Activated CD8-positive, alpha-beta T cell treated with anti-CD3 and anti-CD28 coated beads for 36 hours (primary cell): ENCODE data around the gene VTI1A. TPM values are rescaled to one million over a fixed set of nuclear protein-coding genes. Genes with fewer than 3 reads are reported as not detected.

Source experiments
- ATAC-seq: fragments of 200-7000 bp; cut with Tn5 transposase; one replicate; pipeline ENCODE4 v1.10.0; 2021; ENCODE audit warnings: mild to moderate bottlenecking, moderate library complexity
- CTCF ChIA-PET: fragments of 350-600 bp; sonication (Branson Sonifier 250); formaldehyde crosslinking; loops from one replicate; lab custom pipeline; 2021; ENCODE audit warnings: antibody characterized with exemption; lab: Charles Lee
- POLR2A ChIA-PET: fragments of 350-600 bp; sonication (Branson Sonifier 250); formaldehyde crosslinking; loops from one replicate; lab custom pipeline; 2021; ENCODE audit warnings: antibody characterized with exemption; lab: Charles Lee
- DNase-seq: peaks from one replicate; pipeline ENCODE4 v3.0.0-alpha.2; 2020
- H3K27ac Mint-ChIP-seq: one replicate; pipeline ENCODE4 v1.8.0; 2021; ENCODE audit warnings: mild to moderate bottlenecking, mixed read lengths
- H3K27me3 Mint-ChIP-seq: one replicate; pipeline ENCODE4 v1.8.0; 2021; ENCODE audit warnings: mixed read lengths
- H3K36me3 Mint-ChIP-seq: one replicate; pipeline ENCODE4 v1.8.0; 2021; ENCODE audit warnings: low read depth, mixed read lengths
- H3K4me1 Mint-ChIP-seq: one replicate; pipeline ENCODE4 v1.8.0; 2021; ENCODE audit warnings: low read depth, mixed read lengths
- H3K4me3 Mint-ChIP-seq: one replicate; pipeline ENCODE4 v1.8.0; 2021; ENCODE audit warnings: mild to moderate bottlenecking, moderate library complexity, mixed read lengths
- H3K9me3 Mint-ChIP-seq: one replicate; pipeline ENCODE4 v1.8.0; 2021; ENCODE audit warnings: mixed read lengths
- intact Hi-C: fragments of 100-400 bp; cut with micrococcal nuclease; formaldehyde crosslinking; loops from one replicate; pipeline ENCODE4 v1.10.0; 2022
- total RNA-seq, 2 experiments: library from RNA; stranded (reverse); gene quantifications; one replicate each; pipeline ENCODE4 v1.2.3, GENCODE V29; 2021
- TF ChIP-seq, protein P1 (sequence below): fragments of 200-600 bp; IDR thresholded peaks from one replicate; pipeline ENCODE4 v1.8.0; 2022; ENCODE audit warnings: antibody characterized with exemption, mild to moderate bottlenecking

The VTI1A gene
- total RNA-seq, 2 experiments from 2014 or later, result 29.4 to 30.0 TPM

DNA sequence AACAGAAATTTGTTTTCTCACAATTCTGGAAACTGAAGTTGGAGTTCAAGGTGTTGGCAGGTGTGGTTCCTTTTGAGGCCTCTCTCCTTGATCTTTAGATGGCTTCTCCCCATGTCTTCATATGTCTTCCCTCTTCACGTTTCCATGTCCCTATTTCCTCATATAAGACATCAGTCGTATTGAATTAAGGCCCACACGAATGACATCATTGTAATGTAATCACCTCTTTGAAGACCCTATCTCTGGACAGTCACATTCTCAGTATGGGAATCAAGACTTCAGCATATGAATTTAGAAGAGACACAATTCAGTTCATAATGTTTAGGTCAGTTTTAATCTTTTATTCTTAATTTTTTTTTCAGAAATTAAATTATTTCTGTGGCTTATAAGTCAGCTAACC is 19.8 kb downstream of the VTI1A start:
- CTCF ChIA-PET, result no interaction called here
- Mint-ChIP-seq H3K36me3 (peaks cover 36% of the 10 kb centered on the region), H3K4me3 (no peak overlapping the region), H3K27ac (no peak overlapping the region), H3K9me3 (no peaks in the 10 kb centered on the region), H3K27me3 (no peaks in the 10 kb centered on the region), H3K4me1 (peaks cover 19% of the 10 kb centered on the region)
- TF ChIP-seq, protein P1, sequence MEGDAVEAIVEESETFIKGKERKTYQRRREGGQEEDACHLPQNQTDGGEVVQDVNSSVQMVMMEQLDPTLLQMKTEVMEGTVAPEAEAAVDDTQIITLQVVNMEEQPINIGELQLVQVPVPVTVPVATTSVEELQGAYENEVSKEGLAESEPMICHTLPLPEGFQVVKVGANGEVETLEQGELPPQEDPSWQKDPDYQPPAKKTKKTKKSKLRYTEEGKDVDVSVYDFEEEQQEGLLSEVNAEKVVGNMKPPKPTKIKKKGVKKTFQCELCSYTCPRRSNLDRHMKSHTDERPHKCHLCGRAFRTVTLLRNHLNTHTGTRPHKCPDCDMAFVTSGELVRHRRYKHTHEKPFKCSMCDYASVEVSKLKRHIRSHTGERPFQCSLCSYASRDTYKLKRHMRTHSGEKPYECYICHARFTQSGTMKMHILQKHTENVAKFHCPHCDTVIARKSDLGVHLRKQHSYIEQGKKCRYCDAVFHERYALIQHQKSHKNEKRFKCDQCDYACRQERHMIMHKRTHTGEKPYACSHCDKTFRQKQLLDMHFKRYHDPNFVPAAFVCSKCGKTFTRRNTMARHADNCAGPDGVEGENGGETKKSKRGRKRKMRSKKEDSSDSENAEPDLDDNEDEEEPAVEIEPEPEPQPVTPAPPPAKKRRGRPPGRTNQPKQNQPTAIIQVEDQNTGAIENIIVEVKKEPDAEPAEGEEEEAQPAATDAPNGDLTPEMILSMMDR, result no peak
- POLR2A ChIA-PET, result no interaction called here
- ATAC-seq, result no peak
- intact Hi-C loops, result no loop called here
- no peak for DNase-seq

DNA sequence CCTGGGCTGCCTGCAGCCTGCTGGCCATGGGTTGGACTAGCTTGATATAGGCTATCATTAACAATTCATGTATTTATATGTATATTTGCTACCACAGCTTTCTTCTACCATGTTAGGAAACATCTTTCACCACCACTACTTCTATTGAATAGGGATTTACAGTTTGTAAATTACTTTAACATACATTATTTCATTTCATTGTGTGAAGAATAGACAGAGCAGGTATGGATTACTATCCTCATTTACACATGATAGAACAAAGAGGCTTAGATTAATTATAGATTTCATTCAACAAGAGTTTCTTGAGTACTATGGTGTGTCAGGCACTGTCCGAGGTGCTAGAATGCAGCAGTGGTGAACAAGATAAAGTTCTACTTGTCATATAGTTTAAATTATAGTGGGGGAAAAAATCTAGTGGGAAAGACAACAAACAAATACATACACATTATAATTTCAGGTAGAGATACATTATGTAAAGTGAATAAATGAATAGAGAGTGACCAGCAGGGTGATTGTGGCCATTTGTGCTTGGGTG is 20.6 kb downstream of the VTI1A start:
- no peak for DNase-seq
- TF ChIP-seq, protein P1, result no peak
- Mint-ChIP-seq H3K9me3 (no peaks in the 10 kb centered on the region), H3K27ac (no peak overlapping the region), H3K36me3 (peaks cover 33% of the 10 kb centered on the region), H3K4me1 (peaks cover 18% of the 10 kb centered on the region), H3K4me3 (no peak overlapping the region), H3K27me3 (no peaks in the 10 kb centered on the region)
- no peak for ATAC-seq
- intact Hi-C loops, result no loop called here
- ChIA-PET CTCF (no interaction called here), POLR2A (no interaction called here)

DNA sequence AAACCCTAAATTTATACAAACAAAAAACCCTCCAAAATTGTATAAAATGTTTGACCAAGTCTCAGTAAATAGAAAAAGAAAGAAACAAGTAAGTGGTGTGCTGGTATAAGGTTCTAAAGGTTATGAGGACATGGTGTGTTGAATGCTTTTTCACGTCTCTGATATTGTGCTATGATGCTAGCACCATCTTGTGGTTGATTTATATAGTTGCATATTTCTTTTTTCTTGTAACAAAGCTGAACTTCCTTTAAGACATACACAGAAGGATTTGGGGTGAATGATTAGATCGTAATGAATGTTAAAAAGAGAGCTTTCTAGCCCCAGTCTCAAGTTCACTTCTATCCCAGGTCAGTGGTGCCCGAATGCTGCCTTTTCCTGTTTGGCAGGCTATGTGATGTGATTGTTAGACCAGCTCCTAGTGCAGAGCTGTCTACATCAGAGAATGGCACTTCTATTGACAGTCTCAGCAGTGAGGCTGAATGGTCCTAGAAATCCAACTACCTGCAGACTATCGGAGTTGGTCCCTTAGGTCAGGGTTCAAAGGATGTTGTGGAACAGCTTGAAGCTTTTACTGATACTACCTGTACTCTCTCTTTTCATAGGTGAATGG is 25.0 kb downstream of the VTI1A start:
- H3K36me3 Mint-ChIP-seq, result peaks cover 2% of the 10 kb centered on the region
- intact Hi-C loops, result loop anchor here (10.0 kb wide), 2 partner anchors 913 to 1093 kb away; no protein-coding TSS in a partner anchor
- ATAC-seq (peak; percentile 78), DNase-seq (no peak)
- peak overlapping the region; percentile 64 for H3K27ac Mint-ChIP-seq
- no peaks in the 10 kb centered on the region for H3K9me3 Mint-ChIP-seq
- POLR2A ChIA-PET, result interaction anchor here (0.6 kb wide), 1 partner anchor 41 kb away, joined by 4 read pairs; no protein-coding TSS in a partner anchor
- H3K4me3 Mint-ChIP-seq, result no peak overlapping the region
- TF ChIP-seq, protein P1, result peak; percentile 82
- CTCF ChIA-PET, result interaction anchor here (0.6 to 3.1 kb wide), 53 partner anchors 9 to 1091 kb away, joined by 3 to 31 read pairs (median 5); partner anchors contain the start of genes ACSL5, VTI1A and ZDHHC6
- H3K4me1 Mint-ChIP-seq, result peaks cover 14% of the 10 kb centered on the region
- H3K27me3 Mint-ChIP-seq, result no peaks in the 10 kb centered on the region

DNA sequence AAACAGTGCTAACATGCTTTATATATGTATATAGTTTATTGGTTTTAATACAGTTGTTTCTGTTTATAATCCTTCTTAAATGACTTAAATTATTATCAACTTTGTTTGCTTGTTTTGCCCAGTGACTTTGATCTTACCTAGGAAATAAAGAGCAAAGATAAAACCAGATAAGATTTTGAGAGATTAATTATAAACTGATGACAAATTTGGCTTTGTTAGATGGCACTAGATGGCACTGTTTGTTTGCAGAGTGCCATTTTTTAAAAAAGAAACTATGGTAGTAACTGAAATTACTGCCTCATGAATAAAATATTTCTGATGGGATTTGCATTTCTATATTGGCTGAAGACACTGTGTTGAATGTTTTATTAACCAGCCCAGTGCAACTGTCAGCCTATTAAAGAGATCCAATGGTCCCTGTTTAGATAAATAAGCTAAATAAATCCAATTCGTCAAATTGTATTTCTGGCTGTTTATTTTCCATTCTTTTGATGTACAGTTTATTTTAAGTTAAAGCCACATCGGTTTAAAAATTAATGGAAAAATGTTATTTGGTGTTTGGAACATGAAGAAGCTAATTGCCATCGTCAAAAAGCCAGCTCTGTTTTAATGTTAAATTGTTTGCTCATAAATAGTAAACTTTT is 28.7 kb downstream of the VTI1A start:
- H3K27me3 Mint-ChIP-seq, result no peaks in the 10 kb centered on the region
- POLR2A ChIA-PET, result interaction anchor here (0.6 kb wide), 1 partner anchor 653 kb away, joined by 3 read pairs; no protein-coding TSS in a partner anchor
- H3K27ac Mint-ChIP-seq, result no peak overlapping the region
- DNase-seq (no peak), ATAC-seq (no peak)
- H3K9me3 Mint-ChIP-seq, result no peaks in the 10 kb centered on the region
- no peak overlapping the region for H3K4me3 Mint-ChIP-seq
- CTCF ChIA-PET, result interaction anchor here (0.5 to 2.7 kb wide), 12 partner anchors 19 to 1087 kb away, joined by 3 to 8 read pairs (median 4); no protein-coding TSS in a partner anchor
- TF ChIP-seq, protein P1, result peak; percentile 49
- peaks cover 14% of the 10 kb centered on the region for H3K4me1 Mint-ChIP-seq
- intact Hi-C loops, result loop anchor here (10.0 kb wide), 2 partner anchors 909 to 1089 kb away; no protein-coding TSS in a partner anchor
- H3K36me3 Mint-ChIP-seq, result peaks cover 2% of the 10 kb centered on the region
